Esophagus (tissue), 2 donors: ENCODE results near the gene SOX6. TPM values are rescaled to one million over a fixed set of nuclear protein-coding genes. Genes with fewer than 3 reads are reported as not detected.
"Not testable (repeated sequence)": the region's sequence is repeated elsewhere in the genome, so short reads cannot be mapped to it uniquely, and the experiment has no call there.

Source experiments
- H3K27ac ChIP-seq, 2 donors: one replicate each; pipeline ENCODE4 v1.5.1; 2013; ENCODE audit warnings: low read depth in 2 of 2, mild to moderate bottlenecking in 2 of 2, inconsistent platforms in 1 of 2, low read length in 1 of 2, moderate library complexity in 1 of 2
- H3K27me3 ChIP-seq, 2 donors: one replicate each; pipeline ENCODE4 v1.6.1; 2013; ENCODE audit warnings: low read length in 2 of 2, control low read depth in 1 of 2, mild to moderate bottlenecking in 1 of 2; ENCODE audit not compliant: insufficient read depth in 2 of 2, control insufficient read depth in 1 of 2
- H3K36me3 ChIP-seq, 2 donors: one replicate each; pipeline ENCODE4 v1.6.1; 2013; ENCODE audit warnings: low read length in 1 of 2; ENCODE audit not compliant: control insufficient read depth in 2 of 2, insufficient read depth in 2 of 2
- H3K4me1 ChIP-seq, 2 donors: one replicate each; pipeline ENCODE4 v1.6.1; 2013; ENCODE audit warnings: low read length in 1 of 2; ENCODE audit not compliant: control insufficient read depth in 2 of 2, insufficient read depth in 2 of 2
- H3K4me3 ChIP-seq, 2 donors: one replicate each; pipeline ENCODE4 v1.5.1; 2013; ENCODE audit warnings: low read length in 2 of 2, mild to moderate bottlenecking in 2 of 2, low read depth in 1 of 2, moderate library complexity in 1 of 2
- H3K9me3 ChIP-seq, 2 donors: one replicate each; pipeline ENCODE4 v1.6.1; 2013; ENCODE audit warnings: mild to moderate bottlenecking in 2 of 2, low read depth in 1 of 2, low read length in 1 of 2, moderate library complexity in 1 of 2; ENCODE audit not compliant: control insufficient read depth in 2 of 2, insufficient read depth in 1 of 2
- WGBS, 2 donors: extraction: QIAGEN DNeasy Blood & Tissue Kit; methylation state at CpG; one replicate each; pipeline ENCODE4 v1.1.7; 2013; 5-methylcytosine and 5-hydroxymethylcytosine counted together
- polyA plus RNA-seq, 2 donors: library from polyadenylated mRNA; stranded (reverse); fragments of 200-250 nt; gene quantifications; one replicate each; pipeline ENCODE4 v1.2.3, GENCODE V29; 2013
- donor health status: healthy with polysubstance abuse.
- donor health status: Bipolar disorder and iron deficiency.

SOX6 gene
- polyA plus RNA-seq, 2 donors, result 1.2 to 2.4 TPM

DNA sequence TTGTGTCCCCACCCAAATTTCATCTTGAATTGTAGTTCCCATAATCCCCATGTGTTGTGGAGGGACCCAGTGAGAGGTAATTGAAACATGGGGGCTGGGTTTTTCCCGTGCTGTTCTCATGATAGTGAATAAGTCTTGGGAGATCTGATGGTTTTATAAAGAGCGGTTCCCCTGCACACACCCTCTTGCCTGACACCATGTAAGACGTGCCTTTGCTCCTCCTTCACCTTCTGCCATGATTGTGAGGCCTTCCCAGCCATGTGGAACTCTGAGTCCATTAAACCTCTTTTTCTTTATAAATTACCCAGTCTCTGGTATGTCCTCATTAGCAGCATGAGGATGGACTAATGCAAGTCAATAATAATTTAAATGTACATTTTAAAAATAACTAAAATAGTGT, 289.1 kb downstream of the SOX6 start:
- H3K4me1 ChIP-seq, H3K27me3 ChIP-seq, H3K27ac ChIP-seq, H3K9me3 ChIP-seq, H3K4me3 ChIP-seq, H3K36me3 ChIP-seq: not testable (repeated sequence)
- WGBS, 2 donors, result 73 to 91% methylated on average over 3 of the region's 3 CpGs

DNA sequence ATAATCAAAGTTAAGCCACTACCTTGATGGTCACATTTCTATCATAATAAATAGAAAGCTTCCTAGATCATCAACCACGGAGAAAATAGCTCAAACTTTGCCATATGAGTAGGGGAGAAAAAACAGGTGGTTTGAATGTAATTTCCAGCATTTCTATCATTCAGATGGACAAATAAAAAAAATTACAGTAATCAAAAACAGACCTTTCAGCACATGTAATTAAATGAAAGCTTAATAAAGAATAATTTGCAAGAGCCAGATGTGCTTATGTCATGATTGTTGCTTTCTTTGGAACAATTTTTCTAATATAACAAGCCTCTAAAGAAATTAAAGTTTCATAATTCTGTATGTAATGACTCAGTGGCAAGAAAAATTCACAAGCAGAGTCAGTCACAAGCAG, 297.0 kb downstream of the SOX6 start:
- H3K9me3 ChIP-seq, result no peaks in the 10 kb centered on the region
- H3K27ac ChIP-seq, result no peak overlapping the region
- 80 to 84% methylated on average over 1 of the region's 1 CpG for WGBS, 2 donors
- H3K27me3 ChIP-seq, result no peaks in the 10 kb centered on the region
- no peaks in the 10 kb centered on the region for H3K4me1 ChIP-seq
- H3K4me3 ChIP-seq, result no peak overlapping the region
- H3K36me3 ChIP-seq, result no peaks in the 10 kb centered on the region

DNA sequence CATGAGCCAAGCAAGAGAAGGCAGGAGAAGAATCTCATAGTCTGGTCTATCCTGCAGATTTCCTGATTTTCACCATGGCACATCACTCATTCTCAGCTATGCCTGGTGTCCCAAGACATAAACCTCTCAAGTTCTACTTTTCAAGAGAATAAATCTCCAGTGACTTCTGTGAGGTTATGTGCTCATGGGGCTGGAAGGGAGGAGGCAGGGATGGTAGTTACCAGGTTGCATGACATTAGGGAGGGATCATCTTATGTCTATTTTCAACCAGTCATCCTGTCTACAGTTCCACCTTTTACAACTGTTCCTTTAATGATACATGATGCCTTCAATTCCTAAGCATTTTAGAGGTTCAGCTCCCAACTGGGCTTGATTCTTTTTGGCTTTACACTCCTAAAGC, 297.7 kb downstream of the SOX6 start:
- Histone ChIP-seq H3K27ac (no peak overlapping the region), H3K9me3 (no peaks in the 10 kb centered on the region), H3K4me1 (no peaks in the 10 kb centered on the region), H3K27me3 (no peaks in the 10 kb centered on the region), H3K36me3 (no peaks in the 10 kb centered on the region), H3K4me3 (no peak overlapping the region)

DNA sequence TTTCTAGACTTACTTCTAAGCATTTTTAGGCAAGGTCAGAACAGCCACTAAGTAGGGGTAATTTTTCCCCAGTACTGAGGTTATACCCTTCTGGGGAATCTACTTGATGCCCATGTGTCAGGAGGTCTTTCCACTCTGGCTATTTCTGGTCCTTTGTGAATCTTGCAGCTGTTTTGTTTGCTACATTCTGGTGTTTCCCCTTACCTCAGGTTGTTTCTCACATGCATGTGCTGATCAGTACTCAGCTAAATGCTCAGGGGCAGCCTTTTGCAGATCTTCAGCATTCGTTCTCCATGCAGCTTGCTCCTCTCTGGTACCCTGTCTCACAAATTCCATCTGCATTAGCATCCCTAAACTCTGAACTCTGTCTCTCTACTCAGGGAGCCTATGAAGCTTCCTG, 303.6 kb downstream of the SOX6 start:
- Histone ChIP-seq H3K27ac (no peak overlapping the region), H3K36me3 (peaks cover 0 to 2% of the 10 kb centered on the region in 2 donors), H3K9me3 (no peaks in the 10 kb centered on the region), H3K4me1 (no peaks in the 10 kb centered on the region), H3K4me3 (no peak overlapping the region), H3K27me3 (no peaks in the 10 kb centered on the region)
- WGBS, 2 donors, result 80 to 81% methylated on average over 1 of the region's 1 CpG

DNA sequence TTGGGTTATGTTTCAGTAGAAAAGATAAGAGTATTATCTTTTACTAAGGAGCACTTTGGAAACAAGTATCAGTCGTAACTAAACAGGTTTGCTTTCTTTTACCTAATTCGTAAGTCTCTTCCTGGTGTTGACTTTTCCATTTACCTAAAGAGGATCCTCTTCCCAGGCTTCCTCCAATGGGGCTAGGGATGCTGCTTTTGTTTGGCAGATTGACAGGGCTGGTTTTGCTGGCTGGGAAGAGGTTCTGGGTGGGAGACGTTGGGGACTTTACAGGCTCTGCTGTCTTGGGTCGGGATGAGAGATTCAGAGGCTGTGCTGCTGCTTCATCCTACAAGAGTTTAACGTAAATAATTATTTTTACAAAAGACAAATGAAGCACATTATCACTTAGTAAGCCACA, 306.7 kb downstream of the SOX6 start:
- Histone ChIP-seq H3K27me3 (no peaks in the 10 kb centered on the region), H3K27ac (no peak overlapping the region), H3K4me3 (no peak overlapping the region), H3K9me3 (no peaks in the 10 kb centered on the region), H3K36me3 (peaks cover 0 to 2% of the 10 kb centered on the region in 2 donors), H3K4me1 (no peaks in the 10 kb centered on the region)
- 79% methylated on average over 5 of the region's 5 CpGs for WGBS, 2 donors

DNA sequence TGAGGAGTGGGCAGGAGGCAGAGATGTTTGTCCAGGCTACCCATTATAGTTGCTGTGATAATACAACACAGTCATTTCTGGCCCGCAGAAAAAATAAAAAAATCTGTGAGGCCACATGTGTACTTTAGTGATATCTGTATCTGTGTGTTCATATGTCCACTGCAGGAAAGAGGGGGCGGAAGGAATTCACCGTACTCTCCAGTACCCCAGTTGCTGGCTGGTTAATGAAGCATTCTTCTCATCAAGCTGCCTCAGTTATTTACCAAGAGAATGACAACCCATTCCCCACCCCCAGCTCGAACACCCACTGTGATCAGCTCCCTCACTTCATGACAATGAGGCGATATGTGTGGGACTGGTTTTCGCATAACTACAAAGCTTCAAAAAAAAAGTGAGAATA, 309.3 kb downstream of the SOX6 start:
- WGBS, 2 donors, result 82 to 83% methylated on average over 6 of the region's 6 CpGs
- no peaks in the 10 kb centered on the region for H3K27me3 ChIP-seq
- H3K4me3 ChIP-seq, result no peak overlapping the region
- no peaks in the 10 kb centered on the region for H3K36me3 ChIP-seq
- H3K27ac ChIP-seq, result no peak overlapping the region
- no peaks in the 10 kb centered on the region for H3K9me3 ChIP-seq
- no peaks in the 10 kb centered on the region for H3K4me1 ChIP-seq

DNA sequence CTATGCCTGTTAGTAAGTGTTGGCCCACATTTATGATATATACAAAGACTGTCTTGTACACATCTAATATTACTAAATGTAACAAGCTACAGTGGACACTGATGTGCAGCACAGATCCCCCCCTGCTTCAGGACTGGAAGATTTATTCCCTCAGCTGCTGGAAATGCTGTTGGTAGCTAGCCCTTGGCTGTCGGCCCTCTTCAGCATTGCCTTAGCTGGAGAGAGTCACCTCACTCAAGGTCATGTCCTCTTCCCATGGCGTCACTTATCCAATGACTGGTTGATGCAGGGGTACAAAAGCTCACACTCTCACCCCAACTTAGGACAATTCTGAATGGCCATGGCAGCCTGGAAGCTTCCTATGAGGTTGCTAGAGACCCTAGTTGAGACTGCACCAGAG, 312.7 kb downstream of the SOX6 start:
- Histone ChIP-seq H3K27ac (no peak overlapping the region), H3K36me3 (no peaks in the 10 kb centered on the region), H3K9me3 (no peaks in the 10 kb centered on the region), H3K27me3 (no peaks in the 10 kb centered on the region), H3K4me1 (no peaks in the 10 kb centered on the region), H3K4me3 (no peak overlapping the region)
- 89 to 95% methylated on average over 2 of the region's 2 CpGs for WGBS, 2 donors

DNA sequence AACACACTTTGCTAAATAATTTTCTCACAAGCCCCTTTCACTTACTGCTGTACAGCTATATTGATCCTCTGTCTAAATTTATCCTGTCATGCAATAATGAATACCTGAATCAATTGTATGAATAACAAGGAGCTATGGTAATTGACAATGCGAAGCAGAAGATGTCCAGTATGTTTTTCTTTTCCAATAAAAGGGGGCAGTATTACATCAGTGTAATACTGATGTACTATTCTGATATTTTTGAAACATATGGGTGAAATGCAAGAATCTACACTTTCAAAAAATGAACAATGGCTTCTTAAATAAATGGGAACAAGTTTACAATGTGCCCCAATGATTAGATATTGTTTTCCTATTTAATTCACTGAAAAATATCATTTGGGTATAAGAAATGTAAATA, 315.1 kb downstream of the SOX6 start:
- H3K36me3 ChIP-seq, result no peaks in the 10 kb centered on the region
- H3K27ac ChIP-seq, result no peak overlapping the region
- H3K27me3 ChIP-seq, result no peaks in the 10 kb centered on the region
- no peaks in the 10 kb centered on the region for H3K9me3 ChIP-seq
- no peak overlapping the region for H3K4me3 ChIP-seq
- H3K4me1 ChIP-seq, result no peaks in the 10 kb centered on the region
- WGBS, 2 donors, result 88 to 90% methylated on average over 1 of the region's 1 CpG

DNA sequence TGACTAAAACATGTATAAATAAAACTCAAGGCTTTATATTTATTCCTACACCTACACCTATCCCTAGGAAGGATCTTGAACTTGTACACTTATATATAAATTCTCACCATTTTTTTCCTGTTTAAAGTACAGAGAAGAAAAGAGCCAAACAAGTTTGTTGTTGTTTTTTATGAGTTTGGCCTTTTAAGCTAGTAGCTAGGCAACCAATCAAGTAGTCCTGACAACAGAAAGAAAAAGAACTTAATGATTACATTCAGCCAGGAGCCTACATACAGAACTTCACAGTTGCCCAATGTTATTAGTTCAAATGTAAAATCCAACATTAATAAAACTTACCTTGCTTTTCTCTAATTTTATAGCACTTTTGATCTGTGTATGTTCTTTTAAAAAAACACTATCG, 316.2 kb downstream of the SOX6 start:
- Histone ChIP-seq H3K4me1 (no peaks in the 10 kb centered on the region), H3K9me3 (no peaks in the 10 kb centered on the region), H3K27me3 (no peaks in the 10 kb centered on the region), H3K4me3 (no peak overlapping the region), H3K27ac (no peak overlapping the region), H3K36me3 (no peaks in the 10 kb centered on the region)
- WGBS, 2 donors, result 99 to 100% methylated on average over 1 of the region's 1 CpG

DNA sequence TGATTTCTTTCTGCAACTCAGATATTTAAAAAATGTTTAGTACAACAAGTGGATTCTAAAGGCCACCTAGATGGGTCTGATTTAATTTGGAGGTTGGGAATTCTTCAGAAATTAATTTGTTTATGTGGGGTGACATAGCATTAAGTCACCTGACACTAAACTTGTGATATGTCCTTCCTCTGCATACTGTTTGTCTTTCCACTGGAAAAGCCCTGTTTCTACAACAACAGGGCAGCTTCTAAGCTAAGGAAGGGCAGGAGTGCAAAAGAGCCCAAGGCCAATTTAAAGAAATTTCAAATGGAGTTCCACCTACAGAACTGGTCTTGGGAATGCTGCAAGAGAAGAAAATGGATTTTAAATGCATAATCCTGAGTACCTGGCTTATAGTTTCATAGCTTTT, 319.2 kb downstream of the SOX6 start:
- Histone ChIP-seq H3K36me3 (no peaks in the 10 kb centered on the region), H3K4me1 (no peaks in the 10 kb centered on the region), H3K4me3 (no peak overlapping the region), H3K27ac (no peak overlapping the region), H3K27me3 (peaks cover 0 to 3% of the 10 kb centered on the region in 2 donors), H3K9me3 (no peaks in the 10 kb centered on the region)
